Mesodermal cell (in vitro differentiated cells): Measurements from ENCODE around the gene MEGF10.

Experiments
- H3K27ac ChIP-seq: 2 replicates; pipeline ENCODE4 v1.7.0; 2013; ENCODE audit warnings: mild to moderate bottlenecking, low read depth, low read length, moderate library complexity; ENCODE audit not compliant: severe bottlenecking
- H3K36me3 ChIP-seq: 2 replicates; pipeline ENCODE4 v1.7.1; 2013; ENCODE audit warnings: mild to moderate bottlenecking, low read length, moderate library complexity; ENCODE audit not compliant: control insufficient read depth, insufficient read depth
- H3K4me1 ChIP-seq: one replicate; pipeline ENCODE4 v1.7.1; 2013; ENCODE audit warnings: mild to moderate bottlenecking, low read length; ENCODE audit not compliant: insufficient read depth, control insufficient read depth, poor library complexity, severe bottlenecking
- H3K4me3 ChIP-seq: 2 replicates; pipeline ENCODE4 v1.7.0; 2013; ENCODE audit warnings: low read length, control low read depth, mild to moderate bottlenecking; ENCODE audit not compliant: insufficient read depth, poor library complexity, severe bottlenecking; ENCODE audit errors: extremely low read depth
- H3K9me3 ChIP-seq: 2 replicates; pipeline ENCODE4 v1.7.1; 2013; ENCODE audit warnings: mild to moderate bottlenecking, low read length, moderate library complexity; ENCODE audit not compliant: control insufficient read depth
- WGBS, 2 experiments: methylation state at CpG; one replicate each; pipeline ENCODE4 v1.1.5; 2013; ENCODE audit warnings: missing lambda C conversion rate in 2 of 2; ENCODE audit not compliant: insufficient coverage in 2 of 2; 5-methylcytosine and 5-hydroxymethylcytosine counted together

MEGF10 gene

DNA sequence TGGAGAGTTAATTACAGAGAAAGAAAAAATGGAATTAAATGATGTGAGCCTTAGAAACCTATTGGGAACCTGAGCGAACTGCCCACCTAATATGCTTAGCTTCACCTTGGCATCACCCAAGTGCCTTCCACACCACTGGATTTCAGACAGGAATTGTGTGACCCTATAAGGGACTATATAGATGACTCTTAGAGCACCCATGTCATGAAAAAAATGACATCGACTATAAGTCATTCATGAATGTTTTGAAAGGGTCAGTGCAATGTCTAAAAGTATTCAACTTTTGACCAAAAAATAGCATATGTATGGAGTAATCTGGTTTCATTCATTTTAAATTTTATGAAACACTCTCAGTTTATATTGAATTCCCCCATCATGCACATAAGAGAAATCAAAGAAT, 145.2 kb downstream of the MEGF10 start:
- no CpG with 5 or more reads among the region's 2 CpGs for WGBS, 2 experiments
- no peaks in the 10 kb centered on the region for H3K4me1 ChIP-seq
- no peaks in the 10 kb centered on the region for H3K36me3 ChIP-seq
- no peak overlapping the region for H3K27ac ChIP-seq
- no peaks in the 10 kb centered on the region for H3K9me3 ChIP-seq
- H3K4me3 ChIP-seq, result no peak overlapping the region

DNA sequence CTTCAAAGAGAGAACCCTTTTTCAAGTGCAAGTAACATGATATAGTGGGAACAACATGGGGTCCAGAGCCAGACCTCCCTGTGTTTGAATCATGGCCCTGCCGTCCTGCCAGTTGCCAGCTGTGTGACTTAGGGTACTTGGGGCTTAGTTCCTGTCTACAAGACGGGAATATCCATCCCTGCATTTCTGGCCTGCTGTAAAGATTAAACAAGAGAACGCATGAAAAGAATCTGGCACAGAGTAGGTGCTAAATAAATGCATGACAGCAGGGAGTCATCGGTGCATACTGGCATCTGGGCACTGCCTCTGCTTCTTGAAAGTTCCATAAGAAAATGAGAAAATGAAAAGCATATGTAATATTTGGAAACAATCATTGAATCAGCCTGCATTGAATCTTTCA, 149.0 kb downstream of the MEGF10 start:
- whole genome bisulfite sequencing, 2 experiments, result 88 to 92% methylated on average over 3 to 4 of the region's 4 CpGs
- Histone ChIP-seq H3K27ac (no peak overlapping the region), H3K4me3 (no peak overlapping the region), H3K9me3 (no peaks in the 10 kb centered on the region), H3K4me1 (no peaks in the 10 kb centered on the region), H3K36me3 (no peaks in the 10 kb centered on the region)

DNA sequence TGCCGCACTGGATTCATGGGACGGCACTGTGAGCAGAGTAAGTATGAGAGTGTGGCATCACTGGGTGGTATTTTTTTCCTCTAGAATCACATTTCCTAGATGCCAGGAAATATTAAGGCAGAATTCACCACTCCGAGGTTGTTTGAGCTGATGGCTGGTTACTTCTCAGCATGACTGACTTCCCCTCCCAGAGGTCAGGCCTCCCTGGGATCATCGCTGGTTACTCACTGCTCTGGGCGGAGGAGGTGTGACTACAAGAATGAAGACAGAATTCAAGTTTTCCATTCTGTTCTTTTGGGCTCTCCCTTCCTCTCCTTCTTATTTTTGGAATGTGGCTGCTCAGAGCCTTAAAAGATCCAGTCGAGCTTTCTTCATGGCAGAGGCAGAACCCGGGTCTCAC, 150.2 kb downstream of the MEGF10 start:
- Histone ChIP-seq H3K9me3 (no peaks in the 10 kb centered on the region), H3K4me1 (no peaks in the 10 kb centered on the region), H3K4me3 (no peak overlapping the region), H3K27ac (no peak overlapping the region), H3K36me3 (no peaks in the 10 kb centered on the region)
- 80 to 82% methylated on average over 2 to 3 of the region's 7 CpGs for WGBS, 2 experiments

DNA sequence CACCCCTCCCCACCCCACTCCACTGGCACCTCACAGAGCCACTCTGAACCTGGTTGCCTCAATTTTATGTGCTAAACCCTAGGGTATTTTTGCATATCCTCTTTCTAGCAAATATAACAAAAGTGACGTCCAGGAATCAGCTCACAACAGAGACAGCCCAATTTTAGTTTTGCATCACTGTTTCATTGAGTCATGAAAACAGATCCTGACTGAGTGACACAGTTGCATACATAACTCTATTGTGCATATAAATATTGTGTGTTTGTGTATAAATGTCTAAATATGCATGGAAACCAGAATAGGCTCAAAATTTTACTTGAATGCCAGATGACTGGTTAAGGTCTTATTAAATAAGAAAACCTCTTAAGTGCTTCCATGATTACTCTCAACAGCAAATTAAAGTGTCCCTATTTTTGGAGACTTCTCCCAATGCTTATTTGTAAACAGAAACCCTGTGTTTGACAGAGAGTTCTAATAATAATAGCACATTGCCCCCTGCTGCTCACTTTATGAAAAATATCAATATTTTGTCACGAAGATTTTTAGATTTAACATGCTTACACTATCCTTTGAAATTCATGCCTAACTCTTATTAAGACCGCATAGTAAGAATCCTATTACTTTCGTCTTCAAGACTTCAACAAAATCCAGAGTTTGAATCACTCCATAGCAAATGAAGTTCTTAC, 151.3 kb downstream of the MEGF10 start:
- H3K9me3 ChIP-seq, result no peaks in the 10 kb centered on the region
- no peak overlapping the region for H3K27ac ChIP-seq
- no peak overlapping the region for H3K4me3 ChIP-seq
- WGBS, 2 experiments, result 84 to 89% methylated on average over 3 of the region's 4 CpGs
- H3K4me1 ChIP-seq, result no peaks in the 10 kb centered on the region
- H3K36me3 ChIP-seq, result no peaks in the 10 kb centered on the region

DNA sequence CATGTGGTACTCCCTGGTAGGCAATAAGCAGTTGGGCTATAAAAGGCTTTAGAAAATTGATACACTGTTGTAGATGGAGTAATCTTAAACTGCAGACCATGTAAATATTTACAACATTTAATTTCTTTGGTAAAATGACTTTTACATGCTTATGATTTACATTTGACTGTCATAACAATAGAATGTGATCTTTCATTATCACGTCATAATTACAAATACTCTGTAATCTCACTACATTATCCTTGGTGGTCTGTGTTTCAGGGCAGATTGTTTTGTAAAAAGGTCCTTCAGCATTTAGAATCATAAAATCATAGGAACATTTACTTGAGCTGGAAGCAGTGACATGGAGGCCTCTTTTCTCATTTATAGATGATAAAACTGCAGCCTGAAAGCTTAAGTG, 153.6 kb downstream of the MEGF10 start:
- H3K4me1 ChIP-seq, result no peaks in the 10 kb centered on the region
- H3K36me3 ChIP-seq, result no peaks in the 10 kb centered on the region
- WGBS, 2 experiments, result no CpG with 5 or more reads among the region's 1 CpG
- H3K27ac ChIP-seq, result no peak overlapping the region
- H3K9me3 ChIP-seq, result no peaks in the 10 kb centered on the region
- H3K4me3 ChIP-seq, result no peak overlapping the region

DNA sequence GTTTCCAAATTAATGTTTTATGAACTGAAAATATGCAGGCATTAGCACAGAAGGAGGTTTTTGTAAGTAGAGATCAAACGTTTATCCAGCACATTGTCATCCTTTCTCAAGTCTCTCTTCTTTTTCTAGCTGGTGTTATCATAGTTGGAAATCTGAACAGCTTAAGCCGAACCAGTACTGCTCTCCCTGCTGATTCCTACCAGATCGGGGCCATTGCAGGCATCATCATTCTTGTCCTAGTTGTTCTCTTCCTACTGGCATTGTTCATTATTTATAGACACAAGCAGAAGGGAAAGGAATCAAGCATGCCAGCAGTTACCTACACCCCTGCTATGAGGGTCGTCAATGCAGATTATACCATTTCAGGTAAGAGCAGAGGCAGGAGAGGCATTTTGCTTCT, 154.7 kb downstream of the MEGF10 start:
- Histone ChIP-seq H3K4me1 (no peaks in the 10 kb centered on the region), H3K27ac (no peak overlapping the region), H3K36me3 (no peaks in the 10 kb centered on the region), H3K9me3 (no peaks in the 10 kb centered on the region), H3K4me3 (no peak overlapping the region)
- 79 to 80% methylated on average over 2 of the region's 4 CpGs for WGBS, 2 experiments

DNA sequence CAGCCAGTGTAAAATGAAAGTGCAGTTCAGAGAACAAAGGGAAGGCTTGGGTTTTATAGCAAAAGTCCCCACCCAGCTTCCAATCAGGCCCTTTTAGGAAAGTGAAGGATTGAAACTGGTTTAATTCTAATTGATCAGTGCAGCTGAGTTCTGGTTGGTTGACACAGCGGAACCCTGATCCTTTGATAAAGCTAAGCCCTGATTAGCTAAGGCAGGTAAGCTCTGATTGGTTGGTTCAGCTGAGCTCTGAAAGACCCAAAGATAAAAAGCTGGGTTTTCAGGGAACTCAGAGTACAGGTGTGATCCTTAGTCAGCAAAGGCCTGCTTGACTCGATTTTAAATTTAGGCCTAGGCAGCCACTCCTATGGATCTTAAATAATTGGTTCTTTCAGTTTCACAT, 156.0 kb downstream of the MEGF10 start:
- H3K27ac ChIP-seq, result no peak overlapping the region
- H3K9me3 ChIP-seq, result no peaks in the 10 kb centered on the region
- H3K36me3 ChIP-seq, result no peaks in the 10 kb centered on the region
- H3K4me3 ChIP-seq, result no peak overlapping the region
- H3K4me1 ChIP-seq, result no peaks in the 10 kb centered on the region
- 87 to 92% methylated on average over 1 to 2 of the region's 2 CpGs for WGBS, 2 experiments

DNA sequence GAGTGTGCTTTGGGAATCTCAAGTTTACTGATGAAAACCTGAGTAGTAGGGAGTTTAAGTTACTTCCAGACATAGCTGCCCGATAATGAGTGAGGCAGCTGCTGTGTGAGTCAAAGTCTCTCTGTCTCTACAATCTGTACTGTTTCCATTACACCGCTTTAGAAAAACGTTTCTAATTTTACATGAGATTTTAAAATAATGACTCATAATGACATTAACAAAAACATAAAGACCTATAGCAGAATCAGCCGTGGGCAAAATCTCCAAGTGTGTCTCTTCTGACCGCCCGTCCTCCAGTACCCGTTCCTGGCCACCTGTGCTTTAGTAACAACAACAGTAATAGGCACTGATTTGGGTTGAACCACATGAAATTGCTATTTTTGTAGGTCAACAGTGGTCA, 157.2 kb downstream of the MEGF10 start:
- Histone ChIP-seq H3K36me3 (no peaks in the 10 kb centered on the region), H3K9me3 (no peaks in the 10 kb centered on the region), H3K27ac (no peak overlapping the region), H3K4me1 (no peaks in the 10 kb centered on the region), H3K4me3 (no peak overlapping the region)
- 80 to 92% methylated on average over 4 to 5 of the region's 7 CpGs for WGBS, 2 experiments

DNA sequence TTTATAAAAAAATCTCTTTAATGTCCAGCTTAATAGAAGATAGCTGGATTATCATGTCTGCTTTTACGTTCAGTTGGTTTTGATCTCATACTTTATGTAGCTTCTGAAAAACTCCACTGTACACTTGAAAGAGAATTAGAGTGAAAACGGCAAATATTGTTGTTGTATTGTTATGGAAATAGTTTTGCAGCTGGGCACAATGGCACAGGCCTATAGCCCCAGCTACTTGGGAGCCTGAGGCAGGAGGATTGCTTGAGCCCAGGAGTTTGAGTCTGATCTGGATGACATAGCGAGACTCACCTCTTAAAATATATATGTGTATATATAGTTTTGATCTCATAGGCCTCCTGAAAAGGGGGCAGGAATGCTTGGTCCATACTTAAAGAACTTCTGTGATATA, 159.4 kb downstream of the MEGF10 start:
- 89% methylated on average over 2 of the region's 3 CpGs; no CpG with 5 or more reads in 1 of the 2 experiments for whole genome bisulfite sequencing, 2 experiments
- H3K4me3 ChIP-seq, result no peak overlapping the region
- no peaks in the 10 kb centered on the region for H3K4me1 ChIP-seq
- H3K27ac ChIP-seq, result no peak overlapping the region
- no peaks in the 10 kb centered on the region for H3K36me3 ChIP-seq
- H3K9me3 ChIP-seq, result no peaks in the 10 kb centered on the region

DNA sequence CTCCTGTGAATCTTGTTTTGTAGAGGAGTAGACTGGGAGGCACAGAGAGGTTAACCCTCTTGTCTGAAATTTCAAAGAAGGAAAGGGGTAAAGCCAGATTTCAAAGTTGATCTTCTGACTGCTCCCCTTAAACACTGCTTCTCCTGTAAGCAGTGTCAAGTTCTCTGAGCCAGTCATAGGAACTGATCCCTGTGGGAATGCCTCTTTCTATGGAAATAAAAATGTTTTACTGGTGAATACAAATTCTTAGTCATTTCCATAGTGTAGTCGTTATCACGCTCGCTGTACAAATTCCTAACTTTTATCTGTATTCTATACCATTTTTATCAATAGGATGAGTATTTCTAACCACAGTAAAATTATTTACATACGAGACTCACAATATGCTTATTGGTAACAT, 160.5 kb downstream of the MEGF10 start:
- no peaks in the 10 kb centered on the region for H3K9me3 ChIP-seq
- H3K4me1 ChIP-seq, result no peaks in the 10 kb centered on the region
- H3K4me3 ChIP-seq, result no peak overlapping the region
- no peaks in the 10 kb centered on the region for H3K36me3 ChIP-seq
- H3K27ac ChIP-seq, result no peak overlapping the region
- WGBS, 2 experiments, result no CpG with 5 or more reads among the region's 4 CpGs

DNA sequence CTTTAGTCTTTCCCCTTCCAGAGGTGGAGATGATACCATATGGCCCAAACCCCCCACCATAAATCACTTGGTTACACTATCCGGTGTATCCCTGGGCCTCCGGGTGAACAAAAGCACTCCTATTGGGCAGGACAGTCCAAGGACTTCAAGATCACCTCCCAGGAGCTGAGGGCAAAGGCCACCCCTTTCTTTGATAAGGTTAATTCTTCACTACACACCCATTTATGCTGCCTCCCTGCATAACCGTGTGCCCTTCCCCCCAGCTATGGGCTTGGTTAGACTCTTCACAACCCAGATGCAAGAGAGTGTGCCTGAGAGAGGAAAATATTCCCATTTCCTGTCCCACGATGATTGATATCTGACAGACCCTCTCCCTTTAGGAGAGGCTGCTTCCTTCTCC, 162.0 kb downstream of the MEGF10 start:
- Histone ChIP-seq H3K4me3 (no peak overlapping the region), H3K4me1 (no peaks in the 10 kb centered on the region), H3K36me3 (no peaks in the 10 kb centered on the region), H3K9me3 (no peaks in the 10 kb centered on the region), H3K27ac (no peak overlapping the region)
- WGBS, 2 experiments, result 86 to 95% methylated on average over 1 to 4 of the region's 4 CpGs
